K562 (cell line): ENCODE data around the gene DNAAF1. TPM values are rescaled to one million over a fixed set of nuclear protein-coding genes. Genes with fewer than 3 reads are reported as not detected.

ENCODE experiments used
- ATAC-seq: fragments of 200-7000 bp; cut with Tn5 transposase; 3 replicates; pipeline ENCODE4 v1.9.1; 2020; ENCODE audit warnings: moderate library complexity
- BruUV-seq: library from RNA; stranded (reverse); fragments of 400-500 nt; replicated peaks from 2 replicates; lab custom pipeline; 2021; lab: Mats Ljungman, UMichigan
- CTCF ChIA-PET: fragments of 300-600 bp; formaldehyde crosslinking; extraction: SDS; loops from one replicate; lab custom pipeline; 2021; ENCODE audit warnings: low intra/inter-chr PET ratio; lab: Yijun Ruan, JAX
- POLR2A ChIA-PET: fragments of 300-600, 350-650 bp; sonication (Branson Sonifier 250); formaldehyde crosslinking; extraction: SDS; loops from one replicate; lab custom pipeline; 2021; ENCODE audit warnings: antibody characterized with exemption, inconsistent platforms; lab: Yijun Ruan, JAX
- DNase-seq, 4 experiments: peaks; one replicate each; pipeline versions ENCODE4 v3.0.0 to v3.0.0-alpha.2; 2011 to 2018; ENCODE audit warnings: low spot score in 3 of 4, mixed read lengths in 3 of 4; ENCODE audit errors: extremely low read depth in 1 of 4
- FAIRE-seq: peaks from 2 replicates; lab custom pipeline; 2011; peaks lifted over from hg19 to GRCh38; lab: Jason Lieb, UNC
- H2AFZ ChIP-seq: 2 replicates; pipeline ENCODE4 v1.6.0; 2011; ENCODE audit warnings: low read depth, low read length, control low read depth, inconsistent platforms
- H3K27ac ChIP-seq: fragments of 200-600 bp; 3 replicates; pipeline ENCODE4 v1.8.0; 2011; ENCODE audit warnings: low read depth, mild to moderate bottlenecking, control low read depth, inconsistent platforms, low read length, moderate library complexity, mixed read lengths; ENCODE audit errors: extremely low read depth
- H3K27me3 ChIP-seq, 2 experiments: fragments of 300-600 bp in 1 of 2; 2 replicates in 1 of 2; 3 replicates in 1 of 2; pipeline versions ENCODE4 v1.6.0 to v1.8.0; 2011; ENCODE audit warnings: inconsistent platforms in 2 of 2, low read length in 2 of 2, mild to moderate bottlenecking in 1 of 2, mixed read lengths in 1 of 2, moderate library complexity in 1 of 2; ENCODE audit not compliant: control insufficient read depth in 2 of 2, insufficient read depth in 2 of 2
- H3K36me3 ChIP-seq: fragments of 300-600 bp; 3 replicates; pipeline ENCODE4 v1.8.0; 2011; ENCODE audit warnings: mild to moderate bottlenecking, low read length, inconsistent platforms; ENCODE audit not compliant: control insufficient read depth, insufficient read depth
- H3K4me1 ChIP-seq, 2 experiments: fragments of 200-600 bp in 1 of 2; replicated peaks in 1 of 2; 2 replicates in 1 of 2; 3 replicates in 1 of 2; pipeline versions ENCODE4 v1.5.1 to v1.8.0; 2011; ENCODE audit warnings: inconsistent platforms in 2 of 2, low read length in 2 of 2, mild to moderate bottlenecking in 1 of 2, mixed read lengths in 1 of 2, moderate library complexity in 1 of 2; ENCODE audit not compliant: control insufficient read depth in 2 of 2, insufficient read depth in 2 of 2
- H3K4me2 ChIP-seq: 2 replicates; pipeline ENCODE4 v1.6.1; 2011; ENCODE audit warnings: low read length, control low read depth, inconsistent platforms, mixed read lengths; ENCODE audit not compliant: insufficient read depth
- H3K4me3 ChIP-seq: fragments of 200-600 bp; sonication (generic), shearing (Covaris generic); 2 replicates; pipeline ENCODE4 v1.5.1; 2016; ENCODE audit warnings: control low read depth, inconsistent platforms
- H3K79me2 ChIP-seq: fragments of 200-600 bp; 3 replicates; pipeline ENCODE4 v1.8.0; 2011; ENCODE audit warnings: low read length, inconsistent platforms; ENCODE audit not compliant: control insufficient read depth, insufficient read depth
- H3K9ac ChIP-seq, 2 experiments: 2 replicates each; pipeline versions ENCODE4 v1.6.0 to v1.6.1; 2011; ENCODE audit warnings: low read depth in 2 of 2, low read length in 2 of 2, control low read depth in 1 of 2, inconsistent platforms in 1 of 2, mild to moderate bottlenecking in 1 of 2, mixed read lengths in 1 of 2; ENCODE audit not compliant: insufficient read depth in 1 of 2
- H3K9me1 ChIP-seq: one replicate; pipeline ENCODE4 v1.6.0; 2011; ENCODE audit warnings: inconsistent platforms, mild to moderate bottlenecking, low read length, moderate library complexity; ENCODE audit not compliant: control insufficient read depth, insufficient read depth
- H3K9me3 ChIP-seq: replicated peaks from 2 replicates; pipeline ENCODE4 v1.5.1; 2011; ENCODE audit warnings: low read depth, low read length, inconsistent platforms; ENCODE audit not compliant: control insufficient read depth, insufficient read depth
- H4K20me1 ChIP-seq: replicated peaks from 2 replicates; pipeline ENCODE4 v1.6.1; 2011; ENCODE audit warnings: low read length, inconsistent platforms, mixed read lengths; ENCODE audit not compliant: control insufficient read depth, insufficient read depth
- ATF6 ChIP-seq: sonication (generic); formaldehyde crosslinking; IDR thresholded peaks from 2 replicates; pipeline ENCODE4 v1.4.0; 2020; ENCODE audit warnings: mild to moderate bottlenecking, missing genetic modification reagents
- CTBP1 ChIP-seq: fragments of 450-650 bp; IDR thresholded peaks from 2 replicates; pipeline ENCODE4 v1.6.1; 2016; ENCODE audit warnings: borderline replicate concordance
- NONO ChIP-seq, 2 experiments: fragments of 200-400 bp in 1 of 2; fragments of 450-650 bp in 1 of 2; formaldehyde crosslinking in 1 of 2; IDR thresholded peaks; 2 replicates each; pipeline ENCODE4 v1.6.1; 2017; ENCODE audit warnings: low read depth in 2 of 2, mild to moderate bottlenecking in 2 of 2, moderate library complexity in 2 of 2, low read length in 1 of 2
- RAD21 ChIP-seq, 2 experiments: fragments of 250-450 bp in 1 of 2; fragments of 450-650 bp in 1 of 2; sonication (Bioruptor Pico) in 1 of 2; formaldehyde crosslinking in 1 of 2; IDR thresholded peaks in 1 of 2; conservative IDR thresholded peaks in 1 of 2; 2 replicates each; pipeline versions ENCODE4 v1.4.0 to v1.8.0; 2020 to 2022; ENCODE audit warnings: mild to moderate bottlenecking in 2 of 2, moderate library complexity in 1 of 2
- WGBS: fragments of 100-300 bp; shearing (Covaris generic); methylation state at CpG from one replicate; pipeline ENCODE4 v1.1.6; 2016; ENCODE audit warnings: low coverage, mixed read lengths; ENCODE audit not compliant: insufficient coverage; ENCODE audit errors: missing lambda C conversion rate; 5-methylcytosine and 5-hydroxymethylcytosine counted together
- in situ Hi-C: fragments of 300-500 bp; cut with MboI; formaldehyde crosslinking; loops from 4 replicates; pipeline ENCODE4 v1.15.0; 2018; ENCODE audit warnings: inconsistent platforms, mixed read lengths
- intact Hi-C: fragments of 100-400 bp; cut with micrococcal nuclease; formaldehyde crosslinking; loops from 2 replicates; pipeline ENCODE4 v1.14.2; 2022
- polyA plus RNA-seq, 8 experiments: library from polyadenylated mRNA; depleted of rRNA in 4 of 8; stranded (reverse) in 5 of 8; unstranded in 3 of 8; fragments of >200 nt; fragmentation: Nextera tagmentation in 2 of 8; fragmentation: Illumina TruSeq in 1 of 8; extraction: Ambion mirVana in 2 of 8; extraction: Trizol in 1 of 8; gene quantifications; 2 replicates each; pipeline versions ENCODE4 v1.2.1 to v1.2.3, GENCODE V29; 2011 to 2014; ENCODE audit warnings: inconsistent platforms in 1 of 8, missing spikeins in 1 of 8
- total RNA-seq, 7 experiments: library from RNA; depleted of rRNA in 6 of 7; stranded (reverse); fragments of >200 nt in 6 of 7; fragmentation: Illumina TruSeq in 2 of 7; extraction: Trizol in 2 of 7; gene quantifications; 2 replicates each; pipeline versions ENCODE4 v1.2.1 to v1.2.3, GENCODE V29; 2011 to 2021; ENCODE audit warnings: low replicate concordance in 1 of 7
- TF ChIP-seq, protein P1 (sequence below), 3 experiments: IDR thresholded peaks in 2 of 3; conservative IDR thresholded peaks in 1 of 3; 2 replicates each; pipeline ENCODE4 v1.5.1; 2011 to 2012; ENCODE audit warnings: low read length in 3 of 3, mild to moderate bottlenecking in 3 of 3, control low read depth in 2 of 3, improper control_type of control experiment in 1 of 3, inconsistent platforms in 1 of 3, low read depth in 1 of 3, mixed read lengths in 1 of 3, moderate library complexity in 1 of 3; ENCODE audit not compliant: insufficient read depth in 2 of 3
- TF ChIP-seq, protein P2 (sequence below): fragments of 450-650 bp; formaldehyde crosslinking; IDR thresholded peaks from 2 replicates; pipeline ENCODE4 v1.4.0; 2020; ENCODE audit warnings: mild to moderate bottlenecking, moderate library complexity

Gene DNAAF1
- total and polyA plus RNA-seq, 9 of the 15 experiments (the other 6 are each of a cell fraction or from before 2014, with no cell fraction given): 0.01 TPM; not detected in 8

GRCh38 chr16:84169765-84170310, 24.7 kb downstream of the DNAAF1 start:
- FAIRE-seq: no peak
- TF ChIP-seq, protein P1, sequence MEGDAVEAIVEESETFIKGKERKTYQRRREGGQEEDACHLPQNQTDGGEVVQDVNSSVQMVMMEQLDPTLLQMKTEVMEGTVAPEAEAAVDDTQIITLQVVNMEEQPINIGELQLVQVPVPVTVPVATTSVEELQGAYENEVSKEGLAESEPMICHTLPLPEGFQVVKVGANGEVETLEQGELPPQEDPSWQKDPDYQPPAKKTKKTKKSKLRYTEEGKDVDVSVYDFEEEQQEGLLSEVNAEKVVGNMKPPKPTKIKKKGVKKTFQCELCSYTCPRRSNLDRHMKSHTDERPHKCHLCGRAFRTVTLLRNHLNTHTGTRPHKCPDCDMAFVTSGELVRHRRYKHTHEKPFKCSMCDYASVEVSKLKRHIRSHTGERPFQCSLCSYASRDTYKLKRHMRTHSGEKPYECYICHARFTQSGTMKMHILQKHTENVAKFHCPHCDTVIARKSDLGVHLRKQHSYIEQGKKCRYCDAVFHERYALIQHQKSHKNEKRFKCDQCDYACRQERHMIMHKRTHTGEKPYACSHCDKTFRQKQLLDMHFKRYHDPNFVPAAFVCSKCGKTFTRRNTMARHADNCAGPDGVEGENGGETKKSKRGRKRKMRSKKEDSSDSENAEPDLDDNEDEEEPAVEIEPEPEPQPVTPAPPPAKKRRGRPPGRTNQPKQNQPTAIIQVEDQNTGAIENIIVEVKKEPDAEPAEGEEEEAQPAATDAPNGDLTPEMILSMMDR (IDR thresholded peaks at IDR 0.05 in 2 of 3, conservative IDR thresholded peaks at IDR 0.05 in 1 of 3; ENCODE audit: insufficient read depth in 2 of 3, low read depth in 1 of 3, low read length in 3 of 3): peak in 1 of 3 experiments; percentile 15; a peak in 1 of 6 replicates
- TF ChIP-seq, protein P2, sequence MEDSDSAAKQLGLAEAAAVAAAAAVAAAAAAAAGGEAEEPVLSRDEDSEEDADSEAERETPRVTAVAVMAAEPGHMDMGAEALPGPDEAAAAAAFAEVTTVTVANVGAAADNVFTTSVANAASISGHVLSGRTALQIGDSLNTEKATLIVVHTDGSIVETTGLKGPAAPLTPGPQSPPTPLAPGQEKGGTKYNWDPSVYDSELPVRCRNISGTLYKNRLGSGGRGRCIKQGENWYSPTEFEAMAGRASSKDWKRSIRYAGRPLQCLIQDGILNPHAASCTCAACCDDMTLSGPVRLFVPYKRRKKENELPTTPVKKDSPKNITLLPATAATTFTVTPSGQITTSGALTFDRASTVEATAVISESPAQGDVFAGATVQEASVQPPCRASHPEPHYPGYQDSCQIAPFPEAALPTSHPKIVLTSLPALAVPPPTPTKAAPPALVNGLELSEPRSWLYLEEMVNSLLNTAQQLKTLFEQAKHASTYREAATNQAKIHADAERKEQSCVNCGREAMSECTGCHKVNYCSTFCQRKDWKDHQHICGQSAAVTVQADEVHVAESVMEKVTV (CRISPR knock-in tag): no peak
- TF ChIP-seq RAD21 (CRISPR knock-in tag; conservative IDR thresholded peaks at IDR 0.05 in 1 of 2, IDR thresholded peaks at IDR 0.05 in 1 of 2): peak in 1 of 2 experiments; percentile 23; a peak in 1 of 4 replicates
- peak; percentile 31; the same call in 1 of the 2 replicates for TF ChIP-seq CTBP1
- no peak for TF ChIP-seq ATF6 (CRISPR knock-in tag)
- TF ChIP-seq NONO (IDR thresholded peaks at IDR 0.05; ENCODE audit: low read depth in 2 of 2, low read length in 1 of 2): no peak
- Histone ChIP-seq H4K20me1 (no peaks in the 10 kb centered on the region), H3K36me3 (no peaks in the 10 kb centered on the region), H3K79me2 (no peaks in the 10 kb centered on the region), H3K9ac (peak overlapping the region in 1 of 2 experiments; percentile 36; a peak in 1 of 4 replicates), H3K4me1 (peaks cover 2 to 12% of the 10 kb centered on the region in 2 experiments; a peak in 3 of 5 replicates), H3K9me1 (no peaks in the 10 kb centered on the region), H2AFZ (peak overlapping the region; percentile 34; the same call in 1 of the 2 replicates), H3K27me3 (peaks cover 31 to 55% of the 10 kb centered on the region in 2 experiments), H3K27ac (no peak overlapping the region), H3K4me3 (no peak overlapping the region), H3K4me2 (no peak overlapping the region; the same call in 1 of the 2 replicates), H3K9me3 (no peaks in the 10 kb centered on the region)
- ATAC-seq: peak; percentile 51
- ChIA-PET POLR2A (interaction anchor here (0.7 to 1.3 kb wide), 9 partner anchors 9 to 53 kb away, joined by 3 to 4 read pairs (median 3); partner anchors contain the start of genes MBTPS1 and TAF1C), CTCF (interaction anchor here (0.6 kb wide), 2 partner anchors 192 to 308 kb away, joined by 3 to 4 read pairs; no protein-coding TSS in a partner anchor)
- BruUV-seq: no TSS peak
- no peak for DNase-seq
- in situ Hi-C loops (loop anchor here (5.0 kb wide), 1 partner anchor 88 kb away; no protein-coding TSS in a partner anchor), intact Hi-C loops (no loop called here)
- 11% methylated on average over 11 of the region's 11 CpGs for WGBS
